Large intestine (tissue), 3 donors: ENCODE data around the gene MAPK6. TPM values are rescaled to one million over a fixed set of nuclear protein-coding genes. Genes with fewer than 3 reads are reported as not detected.
A peak's percentile ranks its signal among the peaks of the same experiment; 100 is the strongest.
"Not testable (repeated sequence)": the region's sequence is repeated elsewhere in the genome, so short reads cannot be mapped to it uniquely, and the experiment has no call there.

ENCODE experiments used
- DNase-seq, 2 donors: peaks; one replicate each; pipeline versions ENCODE4 v3.0.0 to v3.0.0-alpha.2; 2013
- H3K27ac ChIP-seq: one replicate; pipeline ENCODE4 v1.5.1; 2013; ENCODE audit warnings: low read length
- H3K27me3 ChIP-seq: 2 replicates; pipeline ENCODE4 v1.6.1; 2013; ENCODE audit warnings: low read length; ENCODE audit not compliant: control insufficient read depth, insufficient read depth
- H3K36me3 ChIP-seq: 2 replicates; pipeline ENCODE4 v1.6.1; 2013; ENCODE audit warnings: low read length; ENCODE audit not compliant: control insufficient read depth, insufficient read depth
- H3K4me1 ChIP-seq: one replicate; pipeline ENCODE4 v1.6.1; 2013; ENCODE audit warnings: low read length; ENCODE audit not compliant: control insufficient read depth, insufficient read depth
- H3K4me3 ChIP-seq: one replicate; pipeline ENCODE4 v1.5.1; 2013; ENCODE audit warnings: low read length
- H3K9me3 ChIP-seq: one replicate; pipeline ENCODE4 v1.6.1; 2013; ENCODE audit warnings: mild to moderate bottlenecking, low read depth, low read length, moderate library complexity; ENCODE audit not compliant: control insufficient read depth
- WGBS: methylation state at CpG from one replicate; pipeline ENCODE4 v1.1.5; 2013; ENCODE audit warnings: low lambda C conversion rate; ENCODE audit not compliant: insufficient coverage; 5-methylcytosine and 5-hydroxymethylcytosine counted together
- polyA plus RNA-seq: library from polyadenylated mRNA; unstranded; fragments of 120-200 nt; gene quantifications from one replicate; pipeline ENCODE4 v1.2.1, GENCODE V29; 2013

MAPK6 gene
- polyA plus RNA-seq, 1 donor, result 42.1 TPM

DNA sequence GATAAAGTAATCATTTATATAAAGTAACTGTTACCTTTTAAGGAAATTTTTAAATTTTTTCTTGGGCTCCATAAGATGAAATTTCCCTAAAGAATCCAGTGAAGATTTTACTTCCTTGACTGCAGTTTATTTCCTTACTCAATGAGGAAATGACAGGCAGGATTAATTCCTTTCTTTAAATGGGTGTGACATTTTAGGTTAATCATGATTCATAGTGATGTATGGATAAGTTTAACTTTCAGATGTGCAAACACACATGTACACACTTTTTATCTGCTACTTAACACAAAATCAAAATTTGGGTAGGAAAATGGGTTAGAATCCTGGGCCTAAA is 36.3 kb upstream of the MAPK6 start:
- Histone ChIP-seq H3K9me3 (no peaks in the 10 kb centered on the region), H3K27ac (no peak overlapping the region), H3K4me3 (no peak overlapping the region), H3K4me1 (peaks cover 7% of the 10 kb centered on the region), H3K36me3 (no peaks in the 10 kb centered on the region), H3K27me3 (no peaks in the 10 kb centered on the region)
- no peak for DNase-seq

DNA sequence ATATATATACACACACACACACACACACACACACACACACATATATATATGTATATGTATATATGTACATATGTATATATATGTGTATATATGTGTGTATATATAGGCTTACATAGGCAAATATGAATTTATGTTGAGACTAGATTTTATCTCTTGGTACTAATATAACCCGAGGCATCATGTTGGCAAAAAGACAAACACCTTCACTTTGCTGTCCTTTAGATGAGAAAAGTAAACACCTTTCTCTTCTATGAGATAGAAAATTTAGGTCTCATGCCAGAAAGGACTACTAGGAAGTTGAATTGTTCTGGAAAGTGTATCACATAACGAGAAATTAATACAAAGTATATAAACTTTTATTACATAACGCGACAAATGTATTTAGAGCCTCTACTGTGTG is 27.9 kb upstream of the MAPK6 start:
- no peak overlapping the region for H3K4me3 ChIP-seq
- no peaks in the 10 kb centered on the region for H3K27me3 ChIP-seq
- H3K4me1 ChIP-seq, result no peaks in the 10 kb centered on the region
- no peak overlapping the region for H3K27ac ChIP-seq
- WGBS, result 82% methylated on average over 2 of the region's 4 CpGs
- DNase-seq, result no peak
- H3K36me3 ChIP-seq, result no peaks in the 10 kb centered on the region
- H3K9me3 ChIP-seq, result no peaks in the 10 kb centered on the region

DNA sequence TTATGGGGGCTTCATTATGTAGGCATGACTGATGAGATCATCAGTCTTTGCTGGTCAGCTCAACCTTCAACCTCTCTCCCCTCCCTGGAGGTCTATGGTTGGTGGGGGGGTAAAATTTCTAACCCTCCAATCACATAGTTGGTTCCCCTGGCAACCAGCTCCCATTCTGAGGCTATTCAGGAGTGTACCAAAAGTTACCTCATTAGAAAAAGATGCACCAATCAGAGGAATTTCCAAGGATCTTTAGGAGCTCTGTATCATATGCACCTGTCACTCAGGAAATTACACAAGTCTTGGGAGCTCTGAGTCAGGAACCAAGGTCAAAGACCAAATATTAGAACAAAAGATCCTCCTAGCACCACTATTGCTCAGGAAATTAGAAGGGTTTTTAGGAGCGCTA is 26.1 kb upstream of the MAPK6 start:
- H3K4me1 ChIP-seq, result no peaks in the 10 kb centered on the region

DNA sequence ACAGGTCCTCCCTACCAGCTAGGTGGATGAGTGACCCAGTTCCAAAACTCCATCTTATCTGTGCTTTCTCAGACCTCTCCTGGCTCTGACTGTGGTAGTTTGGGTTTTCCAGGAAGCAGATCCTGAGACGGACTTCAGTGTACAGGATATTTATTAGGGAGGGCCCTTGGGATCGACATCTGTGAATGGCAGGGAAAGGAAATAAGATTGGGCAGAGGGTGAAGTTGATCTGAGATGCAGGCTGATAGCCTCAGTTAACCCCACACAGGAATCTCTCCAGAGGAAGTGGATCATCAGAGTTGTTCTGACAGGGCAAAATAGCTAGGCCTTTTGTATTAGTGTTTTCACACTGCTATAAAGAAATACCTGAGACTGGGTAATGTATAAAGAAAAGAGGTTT is 16.7 kb upstream of the MAPK6 start:
- H3K27me3 ChIP-seq, result no peaks in the 10 kb centered on the region
- H3K4me1 ChIP-seq, result peaks cover 10% of the 10 kb centered on the region
- no peak for DNase-seq
- no peak overlapping the region for H3K4me3 ChIP-seq
- H3K9me3 ChIP-seq, result no peaks in the 10 kb centered on the region
- 100% methylated on average over 1 of the region's 2 CpGs for WGBS
- H3K36me3 ChIP-seq, result no peaks in the 10 kb centered on the region
- no peak overlapping the region for H3K27ac ChIP-seq

More for the DNA sequence above, 26.1 kb upstream of the MAPK6 start:
- WGBS, result no CpG with 5 or more reads among the region's 1 CpG
- Histone ChIP-seq H3K36me3 (no peaks in the 10 kb centered on the region), H3K9me3 (no peaks in the 10 kb centered on the region), H3K4me3 (no peak overlapping the region), H3K27me3 (no peaks in the 10 kb centered on the region), H3K27ac (no peak overlapping the region)
- no peak for DNase-seq

DNA sequence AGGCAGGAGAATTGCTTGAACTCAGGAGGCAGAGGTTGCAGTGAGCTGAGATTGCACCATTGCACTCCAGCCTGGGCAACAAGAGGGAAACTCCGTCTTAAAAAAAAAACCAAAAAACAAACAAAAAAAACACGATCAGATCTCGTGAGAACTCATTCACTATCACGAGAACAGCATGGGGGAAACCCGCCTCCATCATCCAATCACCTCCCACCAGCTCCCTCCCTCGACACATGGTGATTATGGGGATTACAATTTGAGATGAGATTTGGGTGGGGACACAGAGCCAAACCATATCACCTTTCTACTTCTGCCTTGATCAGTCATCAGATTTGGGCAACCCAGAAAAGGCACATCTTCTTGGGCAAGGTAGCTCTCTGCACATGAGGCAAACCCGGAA is 15.9 kb upstream of the MAPK6 start:
- H3K27ac ChIP-seq, DNase-seq, H3K36me3 ChIP-seq, H3K27me3 ChIP-seq, H3K4me3 ChIP-seq, H3K9me3 ChIP-seq: not testable (repeated sequence)
- WGBS, result 83% methylated on average over 1 of the region's 7 CpGs
- peaks cover 12% of the 10 kb centered on the region for H3K4me1 ChIP-seq

DNA sequence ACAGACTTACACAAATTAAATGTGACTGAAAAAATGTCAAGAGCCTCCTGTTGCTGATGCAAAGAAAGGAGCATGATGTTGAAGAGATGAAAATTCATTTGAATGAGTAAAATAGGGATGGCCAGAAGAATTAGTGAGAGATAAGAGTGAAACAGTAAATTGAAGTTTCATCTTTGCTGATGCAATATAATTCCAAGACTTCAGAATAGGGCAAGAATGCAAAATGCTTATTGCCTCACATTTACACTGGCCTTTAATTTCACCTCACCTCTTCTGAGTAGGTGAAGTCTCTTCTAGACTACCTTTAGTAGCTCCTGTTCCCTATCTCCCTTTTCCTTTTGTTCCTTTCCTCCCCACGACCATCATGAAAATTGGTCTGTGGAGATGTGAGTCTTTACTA is 15.3 kb upstream of the MAPK6 start:
- 80% methylated on average over 1 of the region's 1 CpG for WGBS
- H3K9me3 ChIP-seq, result no peaks in the 10 kb centered on the region
- H3K27ac ChIP-seq, result no peak overlapping the region
- DNase-seq, result no peak
- H3K27me3 ChIP-seq, result no peaks in the 10 kb centered on the region
- no peak overlapping the region for H3K4me3 ChIP-seq
- no peaks in the 10 kb centered on the region for H3K36me3 ChIP-seq
- H3K4me1 ChIP-seq, result peaks cover 12% of the 10 kb centered on the region

DNA sequence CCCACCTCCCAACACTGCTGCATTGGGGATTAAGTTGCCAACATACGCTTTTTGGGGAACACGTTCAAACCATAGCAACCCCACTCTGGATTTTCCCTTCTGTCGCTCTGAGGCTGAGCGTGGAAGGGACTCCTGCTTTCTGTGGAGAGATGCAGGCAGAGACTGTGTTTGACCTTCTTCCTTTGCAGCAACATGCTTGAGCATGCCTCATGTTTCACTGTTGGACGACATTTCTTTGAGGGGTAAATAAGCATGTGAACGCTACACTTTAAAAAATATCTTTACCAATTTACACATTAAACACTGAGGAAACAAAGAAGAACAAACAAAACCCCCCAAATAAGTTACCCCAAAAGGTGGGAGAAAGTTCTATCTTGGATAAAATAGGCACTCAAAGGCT is 14.2 kb upstream of the MAPK6 start:
- H3K27ac ChIP-seq, result no peak overlapping the region

DNA sequence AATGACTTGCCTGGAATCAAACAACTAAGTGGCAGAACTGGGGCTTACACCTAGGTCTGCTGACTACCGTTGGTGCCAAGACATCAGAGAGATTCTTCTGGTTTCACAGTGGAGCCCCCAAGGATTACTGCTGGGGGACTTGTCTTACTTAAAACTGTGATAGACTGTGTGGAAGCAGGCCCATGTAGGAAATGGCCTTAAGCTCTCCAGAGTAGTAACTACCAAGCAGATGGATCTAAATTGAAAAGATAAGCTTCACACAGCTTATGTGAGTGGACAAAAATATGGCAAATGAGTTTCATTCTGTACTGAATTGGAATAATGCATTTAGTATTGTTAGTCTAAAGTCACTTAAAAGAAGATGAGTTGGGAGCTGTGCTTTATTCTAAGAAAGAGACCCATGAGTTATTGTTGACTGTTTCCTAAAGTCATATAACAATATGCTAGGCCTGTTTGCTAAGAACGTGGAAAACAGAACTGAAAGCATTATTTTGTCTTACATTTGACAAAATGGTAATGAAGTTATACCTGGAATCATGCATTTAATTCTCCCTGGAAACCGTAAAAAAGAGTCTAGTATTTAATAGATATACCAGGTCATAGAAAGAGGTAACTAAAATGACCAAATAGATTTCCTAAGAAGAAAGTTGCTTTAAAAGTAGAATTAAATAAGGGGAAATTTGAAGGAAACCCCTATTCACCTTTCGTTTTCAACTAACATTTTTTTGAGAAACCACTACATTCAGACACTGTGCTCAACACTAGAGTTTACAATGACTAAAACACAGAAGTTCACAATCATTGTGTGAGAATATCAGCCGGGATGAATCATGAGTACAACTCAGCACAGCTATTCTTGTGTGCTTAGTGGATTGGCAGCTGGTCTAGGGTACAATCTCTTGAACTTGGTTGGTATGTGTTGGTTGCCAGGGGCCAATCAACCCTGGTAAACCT is 13.0 kb upstream of the MAPK6 start:
- 87% methylated on average over 3 of the region's 5 CpGs for WGBS
- DNase-seq, result no peak
- Histone ChIP-seq H3K9me3 (no peaks in the 10 kb centered on the region), H3K4me1 (peaks cover 15% of the 10 kb centered on the region), H3K27me3 (no peaks in the 10 kb centered on the region), H3K27ac (no peak overlapping the region), H3K4me3 (no peak overlapping the region), H3K36me3 (no peaks in the 10 kb centered on the region)

More for the DNA sequence above, 14.2 kb upstream of the MAPK6 start:
- H3K27me3 ChIP-seq, result no peaks in the 10 kb centered on the region
- no peak overlapping the region for H3K4me3 ChIP-seq
- H3K36me3 ChIP-seq, result no peaks in the 10 kb centered on the region
- no peaks in the 10 kb centered on the region for H3K9me3 ChIP-seq
- WGBS, result 100% methylated on average over 2 of the region's 6 CpGs
- peaks cover 15% of the 10 kb centered on the region for H3K4me1 ChIP-seq
- DNase-seq, result no peak

DNA sequence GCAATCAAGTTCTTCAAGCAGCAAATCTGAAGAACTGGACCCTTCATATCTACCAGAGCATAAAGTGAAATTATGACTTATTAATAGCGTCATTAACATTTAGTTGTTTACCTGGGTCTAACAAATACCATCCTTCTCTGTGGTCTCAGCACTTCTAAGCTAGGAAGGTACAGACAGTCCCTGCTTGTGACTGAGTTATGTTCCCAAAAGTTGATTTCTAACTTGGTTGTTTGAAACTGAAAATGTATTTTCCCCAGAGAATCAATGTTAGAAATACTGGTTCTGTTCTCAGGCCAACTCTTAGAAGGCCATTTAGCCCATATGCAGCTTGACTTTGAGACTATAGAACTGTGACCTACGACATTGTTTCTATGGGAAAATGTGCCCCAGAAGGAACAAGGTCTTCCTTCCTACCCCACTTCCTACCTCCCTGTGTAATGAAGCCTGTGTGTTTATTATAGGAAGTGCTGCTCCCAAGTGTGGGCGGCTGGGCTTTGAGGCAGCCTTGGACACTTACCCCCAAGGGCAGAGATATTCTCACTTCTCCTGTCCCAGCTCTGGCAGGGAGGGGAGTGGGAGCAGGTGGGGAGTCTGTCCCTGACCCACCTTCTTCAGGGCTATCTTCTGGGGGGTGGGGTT is 12.2 kb upstream of the MAPK6 start:
- H3K27me3 ChIP-seq, result no peaks in the 10 kb centered on the region
- H3K9me3 ChIP-seq, result no peaks in the 10 kb centered on the region
- DNase-seq, result peak in 1 of 2 donors; percentile 49
- H3K27ac ChIP-seq, result peak overlapping the region; percentile 31
- WGBS, result no CpG with 5 or more reads among the region's 3 CpGs
- peaks cover 15% of the 10 kb centered on the region for H3K4me1 ChIP-seq
- H3K4me3 ChIP-seq, result no peak overlapping the region
- no peaks in the 10 kb centered on the region for H3K36me3 ChIP-seq

DNA sequence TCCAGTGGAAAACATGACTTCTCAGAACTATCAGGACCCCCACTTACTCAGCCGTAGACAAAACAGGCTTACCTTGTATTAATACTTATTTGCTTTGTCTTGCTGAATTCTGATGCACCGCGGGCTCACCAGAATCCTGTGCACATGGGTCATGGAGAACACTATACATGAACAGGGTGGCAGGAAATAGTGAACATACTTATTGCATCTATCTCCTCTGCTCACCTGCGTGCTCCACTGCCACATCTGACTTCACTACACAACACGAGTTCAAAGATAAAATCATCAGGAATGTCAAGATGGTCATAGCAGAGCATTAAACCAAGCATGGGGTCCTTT is 10.7 kb upstream of the MAPK6 start:
- no peak overlapping the region for H3K27ac ChIP-seq

More for the DNA sequence above, 10.7 kb upstream of the MAPK6 start:
- no peak for DNase-seq
- H3K27me3 ChIP-seq, result no peaks in the 10 kb centered on the region
- no CpG with 5 or more reads among the region's 5 CpGs for WGBS
- H3K36me3 ChIP-seq, result no peaks in the 10 kb centered on the region
- H3K9me3 ChIP-seq, result no peaks in the 10 kb centered on the region
- no peak overlapping the region for H3K4me3 ChIP-seq
- H3K4me1 ChIP-seq, result peaks cover 15% of the 10 kb centered on the region
